ENCODE measurements around the gene MINK1. TPM values are rescaled to one million over a fixed set of nuclear protein-coding genes. Genes with fewer than 3 reads are reported as not detected.

MINK1 gene
- polyA plus RNA-seq, 1 experiment = 69.1 TPM

- no peaks in the 10 kb centered on the region for H3K27me3 ChIP-seq (ENCODE audit: control insufficient read depth, insufficient read depth, low read length)
- peak overlapping the region; percentile 94 for H3K4me3 ChIP-seq (ENCODE audit: low read depth, low read length)
- TF ChIP-seq CTCF (IDR thresholded peaks at IDR 0.05; ENCODE audit: insufficient read depth, low read depth, low read length) = no peak
- DNase-seq (ENCODE audit: low read depth) = no peak
- CTCF ChIA-PET = interaction anchor here (0.9 to 1.3 kb wide), 2 partner anchors 44 to 54 kb away, joined by 4 read pairs; no protein-coding TSS in a partner anchor
- POLR2A ChIA-PET = interaction anchor here (0.6 kb wide), 1 partner anchor 284 kb away, joined by 5 read pairs; no protein-coding TSS in a partner anchor
- H3K36me3 ChIP-seq (ENCODE audit: control insufficient read depth, insufficient read depth, low read length) = no peaks in the 10 kb centered on the region
Measured at GRCh38 chr17:4833941-4834680, 971 bp downstream of the MINK1 start.

GRCh38 chr17:4834681-4835020 is 1.5 kb downstream of the MINK1 start:
- peak overlapping the region; percentile 94 for H3K4me3 ChIP-seq (ENCODE audit: low read depth, low read length)
- ChIA-PET CTCF (interaction anchor here (0.9 to 1.3 kb wide), 2 partner anchors 44 to 54 kb away, joined by 4 read pairs; no protein-coding TSS in a partner anchor), POLR2A (interaction anchor here (0.6 kb wide), 1 partner anchor 285 kb away, joined by 5 read pairs; no protein-coding TSS in a partner anchor)
- TF ChIP-seq CTCF (IDR thresholded peaks at IDR 0.05; ENCODE audit: insufficient read depth, low read depth, low read length) = no peak
- H3K36me3 ChIP-seq (ENCODE audit: control insufficient read depth, insufficient read depth, low read length) = no peaks in the 10 kb centered on the region
- no peak for DNase-seq (ENCODE audit: low read depth)
- no peaks in the 10 kb centered on the region for H3K27me3 ChIP-seq (ENCODE audit: control insufficient read depth, insufficient read depth, low read length)

- ChIA-PET POLR2A (no interaction called here), CTCF (interaction anchor here (0.6 kb wide), 2 partner anchors 23 to 464 kb away, joined by 3 to 4 read pairs; no protein-coding TSS in a partner anchor)
- no peak for TF ChIP-seq CTCF (IDR thresholded peaks at IDR 0.05; ENCODE audit: insufficient read depth, low read depth, low read length)
- DNase-seq (ENCODE audit: low read depth) = no peak
- Histone ChIP-seq H3K4me3 (ENCODE audit: low read depth, low read length) (no peak overlapping the region), H3K36me3 (ENCODE audit: control insufficient read depth, insufficient read depth, low read length) (no peaks in the 10 kb centered on the region), H3K27me3 (ENCODE audit: control insufficient read depth, insufficient read depth, low read length) (no peaks in the 10 kb centered on the region)
Measured at GRCh38 chr17:4836221-4836620, 3.1 kb downstream of the MINK1 start.

GRCh38 chr17:4837471-4838308 is 4.5 kb downstream of the MINK1 start:
- no peak for TF ChIP-seq CTCF (IDR thresholded peaks at IDR 0.05; ENCODE audit: insufficient read depth, low read depth, low read length)
- DNase-seq (ENCODE audit: low read depth) = no peak
- H3K27me3 ChIP-seq (ENCODE audit: control insufficient read depth, insufficient read depth, low read length) = no peaks in the 10 kb centered on the region
- ChIA-PET CTCF (interaction anchor here (0.9 to 1.4 kb wide), 2 partner anchors 11 to 43 kb away, joined by 4 to 5 read pairs; no protein-coding TSS in a partner anchor), POLR2A (no interaction called here)
- no peaks in the 10 kb centered on the region for H3K36me3 ChIP-seq (ENCODE audit: control insufficient read depth, insufficient read depth, low read length)
- no peak overlapping the region for H3K4me3 ChIP-seq (ENCODE audit: low read depth, low read length)

- Histone ChIP-seq H3K27me3 (ENCODE audit: control insufficient read depth, insufficient read depth, low read length) (no peaks in the 10 kb centered on the region), H3K4me3 (ENCODE audit: low read depth, low read length) (no peak overlapping the region), H3K36me3 (ENCODE audit: control insufficient read depth, insufficient read depth, low read length) (no peaks in the 10 kb centered on the region)
- DNase-seq (ENCODE audit: low read depth) = no peak
- ChIA-PET POLR2A (no interaction called here), CTCF (interaction anchor here (1.2 to 1.4 kb wide), 2 partner anchors 11 to 48 kb away, joined by 4 to 5 read pairs; no protein-coding TSS in a partner anchor)
- TF ChIP-seq CTCF (IDR thresholded peaks at IDR 0.05; ENCODE audit: insufficient read depth, low read depth, low read length) = no peak
Measured at GRCh38 chr17:4838309-4838785, 5.2 kb downstream of the MINK1 start.
